Stimulated activated effector memory CD8-positive, alpha-beta T cell treated with anti-CD3 and anti-CD28 coated beads, Interleukin-12 subunit alpha, Interleukin-12 subunit beta, amount 100 ng/mL, for 72 hours (primary cell): ENCODE data around the gene ARHGEF4.

Experiments used
- ATAC-seq: fragments of 150-1000 bp; cut with Tn5 transposase; 2 replicates; pipeline ENCODE4 v1.10.0; 2021
- DNase-seq, 2 donors: peaks; one replicate each; pipeline ENCODE4 v3.0.0; 2021 to 2022; ENCODE audit warnings: low spot score in 2 of 2
- H3K27ac Mint-ChIP-seq: one replicate; pipeline ENCODE4 v1.8.0; 2022; ENCODE audit warnings: mild to moderate bottlenecking, mixed read lengths
- H3K36me3 Mint-ChIP-seq: one replicate; pipeline ENCODE4 v1.8.0; 2022; ENCODE audit warnings: mild to moderate bottlenecking, mixed read lengths
- H3K4me1 Mint-ChIP-seq: one replicate; pipeline ENCODE4 v1.8.0; 2022; ENCODE audit warnings: mixed read lengths
- H3K4me3 Mint-ChIP-seq: one replicate; pipeline ENCODE4 v1.8.0; 2022; ENCODE audit warnings: mild to moderate bottlenecking, mixed read lengths
- H3K9me3 Mint-ChIP-seq: one replicate; pipeline ENCODE4 v1.8.0; 2022; ENCODE audit warnings: mixed read lengths

Gene ARHGEF4

DNA sequence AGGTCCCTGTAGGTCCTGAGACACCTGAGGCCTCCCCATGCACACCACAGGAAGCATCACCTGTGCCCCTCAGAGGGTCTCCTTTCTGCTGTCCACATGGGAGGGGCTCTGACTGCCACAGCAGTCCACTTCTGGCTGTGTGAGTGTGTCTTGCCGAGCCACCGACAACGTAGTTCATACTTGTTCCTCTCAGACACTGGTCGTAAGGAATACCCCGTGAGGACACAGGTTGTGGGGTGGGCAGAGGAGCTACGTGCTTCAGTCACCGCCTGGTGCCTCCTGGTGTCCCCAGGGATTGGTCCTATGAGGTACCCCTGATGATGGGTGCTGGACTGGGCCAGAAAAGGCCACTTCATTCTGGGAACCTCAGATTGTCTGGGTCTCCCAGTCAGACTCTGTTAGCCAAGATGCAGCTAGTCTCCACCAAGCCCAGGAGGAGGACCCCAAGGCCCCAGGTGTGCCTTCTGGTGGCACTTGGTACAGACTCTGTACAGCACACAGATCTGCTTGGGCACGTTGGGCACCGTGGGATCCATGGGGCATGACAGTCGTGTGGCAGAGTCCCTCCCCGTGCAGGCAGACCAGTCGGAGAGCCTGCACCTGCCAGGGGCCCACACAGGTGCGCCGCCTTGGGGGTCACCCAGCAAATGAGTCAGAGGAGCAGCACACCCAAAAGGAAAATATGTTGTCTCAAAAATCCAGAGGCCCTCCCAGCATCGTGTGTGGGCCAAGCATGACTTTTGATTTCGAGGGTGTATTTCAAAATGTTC is 2.5 kb downstream of the ARHGEF4 start:
- H3K9me3 Mint-ChIP-seq, result no peaks in the 10 kb centered on the region
- H3K36me3 Mint-ChIP-seq, result no peaks in the 10 kb centered on the region
- no peaks in the 10 kb centered on the region for H3K4me1 Mint-ChIP-seq
- H3K27ac Mint-ChIP-seq, result no peak overlapping the region
- DNase-seq (no peak), ATAC-seq (no peak)
- no peak overlapping the region for H3K4me3 Mint-ChIP-seq

DNA sequence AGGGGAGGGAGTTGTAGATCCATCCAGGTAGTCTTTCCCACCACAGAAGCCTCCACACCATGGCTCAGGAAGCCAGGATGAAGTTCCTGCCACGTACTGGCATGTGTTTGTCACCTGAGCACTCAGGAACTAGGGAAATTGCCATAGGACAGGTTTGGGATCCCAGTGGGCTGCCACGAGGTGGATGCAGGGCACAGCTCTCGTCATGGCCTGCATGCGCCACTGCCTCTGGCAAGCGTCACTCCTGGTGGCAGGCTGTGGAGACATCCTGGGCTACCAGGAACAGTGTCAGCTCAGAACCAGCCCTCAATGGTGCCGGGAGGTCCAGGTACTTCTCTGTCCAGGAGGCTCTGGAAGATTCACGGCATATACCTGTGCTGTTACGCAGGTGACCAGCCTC is 3.8 kb downstream of the ARHGEF4 start:
- Mint-ChIP-seq H3K4me1 (no peaks in the 10 kb centered on the region), H3K27ac (no peak overlapping the region), H3K36me3 (no peaks in the 10 kb centered on the region), H3K9me3 (no peaks in the 10 kb centered on the region), H3K4me3 (no peak overlapping the region)
- DNase-seq (no peak), ATAC-seq (no peak)

DNA sequence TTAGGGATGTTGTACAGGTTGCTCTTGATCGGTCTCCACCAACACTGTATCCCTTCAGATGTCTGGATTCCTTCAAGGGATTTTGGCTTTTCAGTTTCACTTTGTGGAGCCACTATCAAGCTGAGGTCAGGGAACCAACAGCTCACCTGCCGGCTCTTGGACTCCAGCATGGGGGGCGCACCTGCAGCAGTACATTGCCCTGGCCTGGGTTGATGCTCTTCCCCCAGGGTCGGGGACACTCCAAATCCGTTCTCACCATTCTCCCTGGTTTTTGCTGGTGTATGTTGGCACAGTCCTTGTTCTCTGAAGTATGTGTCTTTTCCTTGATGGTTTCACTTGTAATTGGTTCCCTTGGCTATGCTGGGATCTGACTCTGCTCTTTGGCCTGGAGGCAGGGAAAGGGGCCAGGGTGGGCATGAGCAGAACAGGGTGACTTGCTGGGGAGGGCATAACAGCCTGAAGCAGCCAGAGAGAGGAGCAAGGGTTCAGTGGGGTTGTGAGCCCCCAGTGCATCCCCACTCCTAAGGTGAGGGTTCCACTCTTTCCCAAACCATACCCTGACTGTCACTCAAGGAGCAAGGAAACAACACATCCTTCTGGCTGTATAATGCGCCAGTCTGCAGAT is 5.1 kb downstream of the ARHGEF4 start:
- Mint-ChIP-seq H3K9me3 (no peaks in the 10 kb centered on the region), H3K4me1 (no peaks in the 10 kb centered on the region), H3K36me3 (no peaks in the 10 kb centered on the region), H3K27ac (no peak overlapping the region), H3K4me3 (no peak overlapping the region)
- ATAC-seq (no peak), DNase-seq (no peak)

DNA sequence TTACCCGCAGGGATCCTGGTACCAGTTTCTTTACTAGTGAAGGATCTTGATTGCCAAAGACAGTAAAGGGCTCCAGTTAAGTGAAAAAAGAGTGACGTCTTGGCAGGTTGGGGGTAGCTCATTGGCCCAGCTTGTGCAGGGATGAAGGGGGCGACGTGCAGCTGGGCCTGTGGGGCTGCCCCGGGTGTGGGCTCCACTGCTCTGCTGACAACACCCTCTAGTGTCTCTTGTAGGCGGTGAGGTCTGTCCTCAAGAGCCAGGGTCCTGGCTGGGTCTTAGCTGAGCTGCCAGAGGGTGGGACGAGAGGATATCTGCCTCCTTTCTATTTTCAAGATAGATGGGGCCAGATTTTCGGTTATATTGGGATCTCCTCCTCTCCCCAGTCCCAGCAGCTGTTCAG is 6.1 kb downstream of the ARHGEF4 start:
- no peak overlapping the region for H3K27ac Mint-ChIP-seq
- H3K4me1 Mint-ChIP-seq, result no peaks in the 10 kb centered on the region
- no peak overlapping the region for H3K4me3 Mint-ChIP-seq
- DNase-seq (no peak), ATAC-seq (no peak)
- H3K9me3 Mint-ChIP-seq, result no peaks in the 10 kb centered on the region
- no peaks in the 10 kb centered on the region for H3K36me3 Mint-ChIP-seq

DNA sequence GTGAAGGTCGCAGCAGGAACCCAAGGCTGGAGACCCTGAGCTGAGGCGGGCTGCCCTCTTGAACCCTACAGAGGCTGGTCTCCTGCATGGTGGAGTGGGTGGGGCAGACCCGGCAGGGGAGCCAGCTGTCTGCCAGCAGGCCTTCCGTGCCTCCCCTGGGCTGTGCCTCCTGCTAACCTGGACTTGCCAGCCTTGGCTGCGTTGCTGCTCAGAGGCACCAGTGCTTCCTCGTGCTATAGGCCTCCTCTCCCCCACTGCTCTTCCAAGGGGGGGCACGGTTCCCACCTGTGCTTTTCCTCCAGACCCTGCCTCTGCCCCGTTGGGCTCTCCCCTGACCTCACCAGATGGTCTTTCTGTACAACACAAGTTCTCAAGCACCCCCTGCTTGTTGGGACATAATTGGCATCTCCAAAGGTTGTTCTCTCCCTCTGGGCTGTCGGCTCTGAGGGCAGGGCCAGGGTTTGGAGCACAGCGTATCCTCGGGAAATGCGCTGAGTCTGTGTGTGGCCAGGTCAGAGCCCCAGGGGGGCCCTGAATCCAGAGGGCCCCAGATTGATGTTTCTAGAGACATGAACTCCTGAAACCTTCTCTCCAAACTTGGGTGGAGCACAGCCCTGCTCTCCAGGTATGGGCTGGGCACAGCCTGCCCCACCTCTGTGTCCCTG is 6.7 kb downstream of the ARHGEF4 start:
- ATAC-seq (no peak), DNase-seq (no peak)
- Mint-ChIP-seq H3K9me3 (no peaks in the 10 kb centered on the region), H3K36me3 (no peaks in the 10 kb centered on the region), H3K27ac (no peak overlapping the region), H3K4me1 (no peaks in the 10 kb centered on the region), H3K4me3 (no peak overlapping the region)

DNA sequence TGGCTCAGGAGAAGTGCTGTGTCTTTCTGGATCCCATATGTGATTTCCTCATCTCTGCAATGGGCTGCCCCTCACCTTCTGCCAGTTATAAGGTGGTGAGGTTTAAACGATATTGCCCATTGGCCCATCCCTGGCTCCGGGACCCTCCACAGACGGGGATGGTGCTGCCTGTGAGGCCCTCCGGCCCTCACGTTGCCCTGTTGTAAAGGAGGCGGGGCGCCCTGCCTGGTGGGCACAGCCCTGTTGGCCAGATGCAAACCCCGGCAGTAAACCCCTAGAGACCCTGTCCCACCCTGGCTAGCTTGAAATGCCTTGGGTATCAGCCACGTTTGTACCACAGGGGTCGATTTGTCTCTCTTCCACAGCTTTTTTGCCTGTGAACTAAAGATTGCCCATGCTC is 7.4 kb downstream of the ARHGEF4 start:
- DNase-seq (no peak), ATAC-seq (no peak)
- no peaks in the 10 kb centered on the region for H3K9me3 Mint-ChIP-seq
- H3K4me3 Mint-ChIP-seq, result no peak overlapping the region
- no peaks in the 10 kb centered on the region for H3K36me3 Mint-ChIP-seq
- no peak overlapping the region for H3K27ac Mint-ChIP-seq
- H3K4me1 Mint-ChIP-seq, result no peaks in the 10 kb centered on the region

DNA sequence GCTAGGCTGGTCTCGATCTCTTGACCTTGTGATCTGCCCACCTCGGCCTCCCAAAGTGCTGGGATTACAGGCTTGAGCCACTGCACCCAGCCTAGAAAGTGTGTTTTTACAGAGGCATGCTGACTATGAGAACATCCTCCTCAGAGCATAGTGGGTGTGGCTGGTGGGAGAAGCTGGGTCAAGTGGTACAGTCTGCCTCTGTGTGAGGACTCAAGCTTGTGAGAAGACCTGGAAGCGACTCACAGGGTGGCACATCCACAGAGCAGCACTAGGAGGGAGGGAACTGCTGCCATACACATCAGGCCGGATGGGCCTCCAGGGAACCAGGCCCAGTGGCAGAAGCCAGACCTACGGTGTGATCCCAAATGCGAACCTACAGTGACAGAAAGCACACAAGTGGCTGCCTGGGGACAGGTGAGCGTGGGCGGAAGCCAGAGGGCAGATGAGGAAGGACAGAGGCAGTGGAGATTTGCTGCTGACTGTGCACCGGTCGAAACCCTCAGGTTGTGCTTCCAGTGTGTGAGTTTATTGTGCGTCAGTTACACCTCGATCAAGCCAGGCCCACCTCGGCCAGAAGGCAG is 8.9 kb downstream of the ARHGEF4 start:
- DNase-seq (no peak), ATAC-seq (no peak)
- H3K36me3 Mint-ChIP-seq, result no peaks in the 10 kb centered on the region
- no peak overlapping the region for H3K4me3 Mint-ChIP-seq
- H3K9me3 Mint-ChIP-seq, result no peaks in the 10 kb centered on the region
- H3K27ac Mint-ChIP-seq, result no peak overlapping the region
- no peaks in the 10 kb centered on the region for H3K4me1 Mint-ChIP-seq

DNA sequence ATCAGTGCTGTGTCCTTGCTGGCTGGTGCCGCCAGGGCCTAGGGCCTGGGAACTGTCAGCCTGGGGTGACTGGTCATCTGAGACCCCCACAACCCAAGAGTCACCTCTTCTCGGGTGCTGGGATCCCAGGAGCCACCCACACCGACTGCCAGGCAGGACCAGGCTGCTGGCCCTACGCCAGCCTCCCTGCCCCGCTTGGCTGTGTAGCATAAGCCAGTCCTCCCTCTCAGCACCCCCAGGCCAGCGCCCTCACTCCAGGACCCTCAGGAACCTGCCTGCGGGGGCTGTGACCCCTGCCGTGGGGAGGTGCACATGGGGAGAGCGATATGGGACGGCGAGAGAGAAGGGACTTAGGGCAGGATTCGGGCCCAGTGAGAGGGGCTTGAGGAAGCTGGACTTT is 9.5 kb downstream of the ARHGEF4 start:
- Mint-ChIP-seq H3K4me3 (no peak overlapping the region), H3K36me3 (no peaks in the 10 kb centered on the region), H3K27ac (no peak overlapping the region), H3K4me1 (no peaks in the 10 kb centered on the region), H3K9me3 (no peaks in the 10 kb centered on the region)
- ATAC-seq, result no peak
- DNase-seq, result no peak

DNA sequence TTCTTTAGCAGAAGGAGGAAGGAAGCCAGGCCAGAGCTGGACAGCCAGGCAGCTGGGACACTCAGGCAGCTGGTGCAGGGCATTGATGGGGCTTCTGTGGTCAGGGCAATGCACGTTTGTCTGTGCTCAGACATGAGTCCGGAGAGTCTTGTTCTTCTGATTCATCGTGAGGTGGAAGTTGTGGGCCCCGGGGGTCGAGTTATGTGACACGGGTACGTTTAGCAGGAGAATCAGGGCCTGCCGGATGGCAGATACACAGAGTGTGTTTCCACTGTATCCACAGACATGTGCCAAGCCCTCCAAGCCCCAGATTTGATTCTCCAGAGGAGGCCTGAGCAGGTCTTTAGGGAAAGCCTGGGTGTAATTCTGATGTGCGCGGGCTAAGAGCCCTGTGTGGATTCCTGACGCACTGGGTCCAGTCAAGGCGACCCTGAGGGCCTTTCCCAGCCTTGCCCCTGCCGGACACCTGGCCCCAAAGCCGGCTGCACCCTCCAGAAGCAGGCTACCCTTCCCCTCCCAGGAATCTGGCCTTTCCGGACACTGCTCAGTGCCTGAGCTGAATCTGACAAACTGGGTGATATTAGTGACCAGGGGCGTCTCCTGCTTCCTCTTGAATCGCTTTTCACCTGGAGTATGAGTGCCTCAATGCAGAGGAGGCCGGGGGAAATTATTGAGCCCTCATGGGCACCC is 10.1 kb downstream of the ARHGEF4 start:
- Mint-ChIP-seq H3K36me3 (no peaks in the 10 kb centered on the region), H3K4me1 (no peaks in the 10 kb centered on the region), H3K9me3 (no peaks in the 10 kb centered on the region), H3K4me3 (no peak overlapping the region), H3K27ac (no peak overlapping the region)
- DNase-seq, result no peak
- ATAC-seq, result no peak

DNA sequence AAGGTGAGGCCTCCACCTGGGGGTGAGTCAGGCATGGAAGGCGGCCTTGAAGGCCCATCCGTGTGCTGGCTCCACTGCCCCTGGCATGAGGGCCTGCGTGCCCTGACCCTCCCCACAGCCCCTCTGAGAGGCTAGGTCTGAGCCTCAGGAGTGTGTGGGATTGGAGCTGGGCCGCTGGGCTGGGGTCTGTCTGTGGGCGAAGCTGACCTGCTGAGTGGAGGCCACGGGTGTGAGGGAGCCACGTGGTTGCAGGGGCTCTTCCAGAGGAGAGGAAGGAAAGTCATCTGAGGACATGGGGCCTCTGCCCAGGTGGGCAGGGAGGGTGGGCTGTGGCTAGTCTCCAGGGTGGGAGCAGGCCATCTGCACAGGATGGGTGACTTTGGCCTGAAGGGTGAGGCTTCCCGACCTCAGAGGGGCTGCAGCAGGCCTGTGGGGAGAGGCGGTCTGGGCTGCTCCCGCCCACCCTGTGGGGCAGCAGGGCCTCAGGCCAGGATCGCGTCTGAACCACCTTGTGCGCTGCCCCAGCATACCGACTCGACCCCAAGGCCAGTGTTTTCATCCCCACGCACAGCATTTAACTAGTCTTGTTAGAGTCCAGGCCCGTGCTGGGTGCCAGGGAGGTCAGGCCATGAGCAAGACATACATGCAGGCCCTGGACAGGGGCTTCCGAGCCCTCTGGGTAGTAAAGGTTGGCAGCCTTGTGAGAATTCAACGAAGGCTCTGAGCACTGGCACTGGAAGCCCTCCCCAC is 11.2 kb downstream of the ARHGEF4 start:
- no peaks in the 10 kb centered on the region for H3K36me3 Mint-ChIP-seq
- DNase-seq, result no peak
- no peaks in the 10 kb centered on the region for H3K4me1 Mint-ChIP-seq
- H3K27ac Mint-ChIP-seq, result no peak overlapping the region
- ATAC-seq, result no peak
- H3K4me3 Mint-ChIP-seq, result no peak overlapping the region
- no peaks in the 10 kb centered on the region for H3K9me3 Mint-ChIP-seq

DNA sequence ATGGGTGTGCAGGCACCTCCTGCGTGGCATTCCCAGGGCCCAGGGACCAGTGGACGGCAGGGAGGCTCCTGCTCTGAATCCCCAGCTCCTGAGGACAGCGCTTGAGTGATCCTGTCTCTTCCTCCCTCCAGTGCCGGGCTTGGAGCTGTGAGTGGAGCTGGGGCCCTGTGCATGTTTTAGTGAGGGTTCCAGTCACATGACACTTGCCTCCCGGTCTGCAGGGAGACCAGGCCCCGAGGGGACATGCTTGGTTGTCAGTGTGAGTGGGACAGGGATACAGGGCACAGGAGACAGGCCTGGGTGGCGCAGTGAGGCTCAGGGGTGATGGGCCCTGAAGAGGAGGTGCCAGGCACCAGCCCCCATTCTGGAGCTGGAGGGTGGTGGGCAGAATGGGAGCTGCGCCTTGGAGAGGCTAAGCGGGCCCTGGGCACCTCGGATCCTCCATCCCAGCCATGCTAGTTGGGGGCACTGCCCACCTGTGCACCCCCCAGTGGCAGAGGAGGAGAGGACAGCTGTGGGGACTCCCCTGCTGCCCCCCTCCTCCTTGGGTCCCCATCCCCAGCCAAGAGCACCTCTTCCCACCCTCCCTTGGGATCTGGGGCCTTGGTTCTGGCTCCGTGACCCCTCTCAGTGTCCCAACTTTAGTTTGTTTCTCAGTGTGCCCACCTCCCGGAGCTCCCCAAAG is 12.0 kb downstream of the ARHGEF4 start:
- no peak overlapping the region for H3K4me3 Mint-ChIP-seq
- H3K36me3 Mint-ChIP-seq, result no peaks in the 10 kb centered on the region
- ATAC-seq (no peak), DNase-seq (no peak)
- no peak overlapping the region for H3K27ac Mint-ChIP-seq
- no peaks in the 10 kb centered on the region for H3K9me3 Mint-ChIP-seq
- no peaks in the 10 kb centered on the region for H3K4me1 Mint-ChIP-seq

DNA sequence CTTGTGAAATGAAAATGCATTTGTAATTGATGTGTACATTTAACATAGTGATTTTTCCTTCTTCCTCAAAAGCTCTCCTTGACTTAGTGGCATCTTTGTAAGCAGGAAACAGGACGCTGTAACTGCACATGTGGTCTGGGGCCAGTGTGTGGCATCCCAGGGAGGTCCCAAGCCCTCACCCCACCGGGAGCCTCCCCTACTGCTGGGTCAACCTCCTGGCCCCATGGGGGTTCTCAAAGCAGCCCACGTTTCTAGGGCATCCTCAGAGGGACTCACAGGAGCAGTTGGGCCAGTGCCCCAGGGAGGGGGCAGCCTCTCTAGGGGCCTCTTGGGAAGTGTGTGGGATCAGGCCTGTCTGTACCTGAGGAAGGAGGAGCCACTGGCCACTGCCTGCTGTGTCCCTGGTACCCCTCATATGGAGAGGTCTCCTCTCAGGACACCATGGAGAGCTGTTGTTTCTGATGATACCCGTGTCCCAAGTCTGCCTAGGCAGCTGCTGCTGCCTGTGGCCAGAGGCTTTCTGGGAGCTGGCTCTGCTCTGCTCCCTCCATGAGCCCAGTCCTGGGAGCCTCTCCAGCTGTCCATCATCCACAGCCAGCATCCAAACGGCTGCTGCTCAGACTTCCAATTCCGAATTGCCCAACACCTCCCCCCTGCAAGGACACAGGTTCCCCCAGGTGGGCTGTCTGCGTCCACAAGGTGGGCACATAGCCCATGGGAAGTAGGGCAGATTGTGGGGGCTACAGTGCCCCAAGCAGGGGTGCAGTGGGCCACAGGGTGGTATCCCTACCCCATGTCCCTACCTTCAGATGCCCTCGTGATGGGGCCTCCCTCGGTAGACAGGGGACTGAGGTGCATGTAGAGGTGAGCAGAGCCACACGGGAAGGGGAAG is 13.4 kb downstream of the ARHGEF4 start:
- H3K36me3 Mint-ChIP-seq, result no peaks in the 10 kb centered on the region
- no peaks in the 10 kb centered on the region for H3K4me1 Mint-ChIP-seq
- H3K4me3 Mint-ChIP-seq, result no peak overlapping the region
- ATAC-seq (no peak), DNase-seq (no peak)
- H3K9me3 Mint-ChIP-seq, result no peaks in the 10 kb centered on the region
- no peak overlapping the region for H3K27ac Mint-ChIP-seq

DNA sequence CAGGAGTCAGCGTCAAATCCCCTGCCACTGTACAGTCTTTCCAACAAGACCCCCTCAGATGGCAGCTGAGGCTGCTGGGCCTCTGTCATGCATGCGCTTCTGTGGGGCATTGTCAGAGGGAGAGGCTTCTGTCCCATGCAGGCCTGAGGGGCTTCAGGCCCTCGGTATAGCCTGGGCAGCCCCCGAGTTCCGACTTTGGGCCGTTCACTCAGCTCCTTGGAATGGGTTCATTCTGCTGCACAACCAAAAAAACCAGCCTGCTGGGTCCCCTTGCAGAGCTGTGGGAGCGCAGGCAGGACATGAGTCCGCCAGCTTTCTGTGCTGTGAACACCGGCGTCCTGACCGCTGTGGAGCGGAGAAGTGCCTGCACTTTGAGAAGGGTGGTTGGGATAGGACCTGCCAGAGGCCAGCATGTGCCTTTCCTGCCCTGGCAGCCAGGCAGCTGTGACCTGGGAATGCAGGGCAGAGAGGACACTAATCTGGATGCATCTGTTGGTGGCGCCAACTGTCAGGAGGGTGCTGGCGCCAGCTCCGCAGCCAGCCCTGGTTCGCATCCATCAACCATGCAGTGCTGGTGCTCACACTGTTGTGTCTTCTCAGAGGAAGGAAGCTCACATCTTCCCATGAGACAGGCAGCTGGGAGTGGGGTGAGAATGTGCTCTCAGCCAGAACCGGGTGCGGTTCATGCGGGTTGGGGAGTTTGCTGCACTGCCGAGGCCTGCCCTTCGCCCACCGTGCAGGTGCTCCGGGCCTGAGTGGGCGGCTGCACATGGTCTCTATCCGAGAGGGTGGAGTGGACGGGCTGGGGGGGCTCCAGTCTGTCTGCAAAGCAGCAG is 14.3 kb downstream of the ARHGEF4 start:
- Mint-ChIP-seq H3K4me1 (no peaks in the 10 kb centered on the region), H3K36me3 (no peaks in the 10 kb centered on the region), H3K9me3 (peaks cover 4% of the 10 kb centered on the region), H3K4me3 (no peak overlapping the region), H3K27ac (no peak overlapping the region)
- ATAC-seq (no peak), DNase-seq (no peak)
